HG02970 (cell line): ENCODE measurements around the gene CUBN.

Experiments
- ATAC-seq: cut with Tn5 transposase; IDR thresholded peaks from one replicate; pipeline ENCODE4 v1.9.1; 2021; ENCODE audit warnings: mild to moderate bottlenecking, moderate library complexity, moderate number of reproducible peaks; ENCODE audit not compliant: unreplicated experiment, low FRiP score

Gene CUBN

DNA sequence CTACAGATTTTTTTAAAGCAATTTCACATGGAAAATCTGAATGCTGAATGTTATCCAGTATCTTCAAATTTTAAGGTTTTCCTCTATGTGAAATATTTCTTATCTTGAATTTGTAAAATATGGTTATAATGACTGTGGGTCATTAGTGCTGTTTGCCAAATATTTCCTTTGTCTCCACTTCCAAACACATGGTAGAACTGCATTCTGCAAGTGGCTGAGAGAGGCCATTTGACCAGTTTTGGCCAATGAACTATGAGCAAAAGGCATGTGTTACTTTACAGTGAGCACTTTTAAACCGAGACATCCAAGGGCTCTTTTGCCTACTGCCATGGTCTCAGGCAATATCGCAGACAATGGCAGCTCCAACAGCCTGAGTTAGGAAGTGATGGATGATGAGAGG, 195.2 kb downstream of the CUBN start:
- ATAC-seq = no peak

DNA sequence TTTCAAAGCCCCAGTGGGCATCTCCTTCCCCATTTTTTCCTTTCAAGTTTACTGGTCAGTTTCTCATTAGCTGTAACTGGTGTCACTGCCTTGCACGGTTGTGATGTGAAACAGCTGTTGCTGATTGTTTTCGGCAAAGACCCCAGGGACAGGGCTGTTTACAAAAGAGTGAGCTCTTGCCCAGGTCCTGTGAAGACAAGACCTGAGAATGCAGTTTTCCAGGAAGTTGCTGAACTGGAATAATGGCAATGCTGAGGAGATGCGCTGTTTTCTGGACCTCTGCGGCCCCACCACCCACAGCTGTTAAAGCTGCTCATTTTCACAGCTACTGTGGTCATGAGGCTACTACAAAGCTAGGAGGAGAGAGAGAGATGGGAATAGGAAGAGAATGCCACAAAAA, 195.8 kb downstream of the CUBN start:
- ATAC-seq = no peak

GRCh38 chr10:16931930-16932329, 197.7 kb downstream of the CUBN start:
- ATAC-seq = no peak

GRCh38 chr10:16930540-16930939, 199.1 kb downstream of the CUBN start:
- no peak for ATAC-seq

DNA sequence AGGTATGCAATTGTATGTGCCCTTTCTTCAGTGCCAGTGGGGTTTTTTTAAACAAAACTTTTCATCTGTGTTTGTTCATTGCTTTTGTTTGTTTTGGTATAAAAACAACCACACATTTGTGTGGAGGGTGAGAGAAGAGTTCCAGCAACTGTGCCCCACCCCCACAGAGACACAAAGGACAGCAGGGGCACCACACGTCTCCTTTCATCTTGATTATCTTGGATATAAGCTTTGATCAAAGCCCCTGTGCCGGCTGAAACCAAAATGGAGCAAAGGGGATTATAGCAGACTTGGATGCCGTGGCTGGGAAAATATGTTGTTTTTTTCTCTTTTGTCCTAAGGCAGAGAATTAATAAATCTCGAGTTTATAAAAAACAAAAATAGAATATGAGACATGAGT, 200.5 kb downstream of the CUBN start:
- no peak for ATAC-seq

DNA sequence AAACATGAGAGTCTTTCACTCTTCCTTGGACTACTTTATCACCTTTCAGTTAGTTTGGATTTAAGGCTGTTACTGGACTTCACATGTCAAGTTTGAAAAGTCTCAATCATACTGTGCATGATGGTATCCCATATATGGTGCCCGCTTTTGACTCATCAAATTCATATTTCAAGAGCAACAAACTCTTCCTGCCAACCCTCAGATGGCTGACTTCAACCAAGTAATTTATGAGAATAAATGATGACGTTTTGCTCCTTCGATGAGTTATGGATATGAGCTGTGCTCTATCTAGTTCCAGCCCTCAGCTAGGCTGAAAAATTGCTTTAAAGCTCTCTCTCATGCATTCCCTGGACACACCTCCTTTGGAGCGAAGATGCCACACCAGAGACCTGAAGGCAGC, 202.1 kb downstream of the CUBN start:
- no peak for ATAC-seq

DNA sequence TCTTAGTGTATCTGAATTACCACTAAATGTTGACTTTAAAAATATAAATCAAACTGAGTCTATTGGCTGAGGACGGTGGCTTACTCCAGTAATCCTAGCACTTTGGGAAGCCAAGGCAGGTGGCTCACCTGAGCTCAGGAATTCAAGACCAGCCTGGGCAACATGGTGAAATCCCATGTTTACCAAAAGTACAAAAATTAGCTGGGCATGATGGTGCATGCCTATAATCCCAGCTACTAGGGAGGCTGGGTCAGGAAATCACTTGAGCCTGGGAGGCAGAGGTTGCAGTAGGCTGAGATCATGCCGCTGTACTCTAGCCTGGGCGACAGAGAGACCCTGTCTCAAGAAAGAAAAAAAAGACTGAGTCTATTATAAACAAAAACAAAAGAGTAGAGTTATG, 205.9 kb downstream of the CUBN start:
- ATAC-seq = no peak

- no peak for ATAC-seq
Observed at GRCh38 chr10:16923309-16923708, 206.3 kb downstream of the CUBN start.

DNA sequence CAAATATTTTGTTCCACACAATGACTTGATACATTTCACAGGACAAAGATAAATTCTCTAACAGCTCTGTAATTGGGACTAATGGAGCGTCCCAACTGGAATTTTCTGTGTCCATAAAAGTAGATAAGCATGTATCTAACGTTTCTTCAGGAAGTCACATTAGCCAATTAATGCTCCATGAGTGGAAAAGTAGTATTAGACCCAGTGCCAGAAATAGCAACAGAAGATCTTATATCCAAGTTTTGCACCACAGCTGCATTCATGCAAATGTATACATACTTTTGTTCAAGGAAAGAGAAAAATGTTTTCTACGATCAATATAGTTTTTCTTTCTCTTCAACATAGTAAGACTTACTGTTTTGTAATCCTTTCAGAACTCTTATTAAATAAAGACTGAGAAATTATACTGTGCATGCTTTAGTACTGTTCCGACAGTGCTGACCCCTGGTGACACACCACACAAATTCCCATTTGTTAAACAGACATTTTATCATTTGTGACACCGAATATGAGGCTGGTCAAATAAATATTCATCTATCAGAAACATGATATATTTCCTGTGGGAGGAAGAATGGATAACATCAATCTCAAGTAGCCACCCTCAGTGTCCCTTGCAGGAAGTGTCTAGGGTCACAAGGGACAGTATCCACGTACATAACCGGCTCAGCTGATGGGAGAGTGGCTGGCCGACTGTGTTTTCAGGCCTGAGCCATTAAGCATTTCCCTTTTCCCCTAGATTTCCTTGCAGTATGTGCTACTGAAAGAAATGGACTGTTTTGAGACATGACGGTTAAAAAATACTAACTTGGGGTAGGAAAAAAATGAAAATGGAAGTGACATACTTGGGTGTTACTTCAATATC, 210.3 kb downstream of the CUBN start:
- no peak for ATAC-seq

DNA sequence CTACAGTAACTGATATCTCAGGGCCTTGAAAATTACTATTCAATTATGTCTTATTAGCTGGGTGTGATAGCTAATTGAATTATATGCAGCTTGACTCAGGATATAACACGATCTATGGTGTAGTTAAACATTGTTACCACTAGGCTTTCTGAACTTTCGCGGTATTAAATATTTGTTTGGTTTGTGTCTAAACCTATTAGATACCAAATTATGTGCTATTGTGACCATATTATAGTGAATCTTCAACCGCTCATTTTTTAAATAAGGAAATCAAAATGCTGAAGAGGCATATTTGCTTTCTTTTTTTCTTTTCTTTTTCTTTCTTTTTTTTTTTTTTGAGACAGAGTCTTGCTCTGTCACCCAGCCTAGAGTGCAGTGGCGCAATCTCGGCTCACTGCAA, 213.1 kb downstream of the CUBN start:
- ATAC-seq = no peak

DNA sequence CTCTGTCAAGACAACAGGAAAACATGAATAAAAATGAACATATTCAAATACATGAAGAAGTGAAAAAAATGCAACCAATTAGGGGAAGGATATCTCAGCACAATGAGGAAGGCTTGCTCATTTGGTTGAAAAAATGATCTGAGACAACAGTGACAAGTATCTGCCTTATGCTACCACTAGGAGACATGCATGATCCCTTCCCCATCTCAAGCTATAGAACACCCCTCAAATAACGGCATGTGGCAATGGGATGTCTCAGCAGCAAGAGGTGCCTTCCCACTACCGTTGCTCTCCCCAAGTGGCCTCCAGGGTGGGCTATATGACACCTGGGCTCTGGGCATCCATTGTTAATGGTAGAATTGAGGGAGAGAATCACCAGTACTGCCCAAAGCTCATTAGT, 214.3 kb downstream of the CUBN start:
- ATAC-seq = no peak

DNA sequence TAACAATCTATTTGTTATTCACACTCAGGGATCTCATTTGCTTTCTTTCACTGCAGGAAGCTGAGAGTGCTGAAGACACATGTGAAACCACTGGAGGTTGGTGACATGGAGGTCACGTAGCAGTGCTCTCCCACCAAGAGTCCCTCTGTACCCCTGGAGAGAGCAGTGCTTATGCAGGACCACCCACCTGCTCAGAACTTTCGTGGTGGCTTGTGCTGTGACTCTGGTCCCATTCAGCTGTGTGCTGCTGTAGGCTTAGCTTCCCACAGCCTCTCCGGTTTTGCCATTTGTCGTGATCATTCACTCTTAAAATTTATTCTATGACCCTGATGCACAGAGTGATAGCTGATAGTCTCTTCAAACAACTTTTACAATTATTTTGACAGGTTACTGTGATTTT, 216.3 kb downstream of the CUBN start:
- no peak for ATAC-seq

- ATAC-seq = no peak
Observed at GRCh38 chr10:16910793-16911164, 218.8 kb downstream of the CUBN start.

DNA sequence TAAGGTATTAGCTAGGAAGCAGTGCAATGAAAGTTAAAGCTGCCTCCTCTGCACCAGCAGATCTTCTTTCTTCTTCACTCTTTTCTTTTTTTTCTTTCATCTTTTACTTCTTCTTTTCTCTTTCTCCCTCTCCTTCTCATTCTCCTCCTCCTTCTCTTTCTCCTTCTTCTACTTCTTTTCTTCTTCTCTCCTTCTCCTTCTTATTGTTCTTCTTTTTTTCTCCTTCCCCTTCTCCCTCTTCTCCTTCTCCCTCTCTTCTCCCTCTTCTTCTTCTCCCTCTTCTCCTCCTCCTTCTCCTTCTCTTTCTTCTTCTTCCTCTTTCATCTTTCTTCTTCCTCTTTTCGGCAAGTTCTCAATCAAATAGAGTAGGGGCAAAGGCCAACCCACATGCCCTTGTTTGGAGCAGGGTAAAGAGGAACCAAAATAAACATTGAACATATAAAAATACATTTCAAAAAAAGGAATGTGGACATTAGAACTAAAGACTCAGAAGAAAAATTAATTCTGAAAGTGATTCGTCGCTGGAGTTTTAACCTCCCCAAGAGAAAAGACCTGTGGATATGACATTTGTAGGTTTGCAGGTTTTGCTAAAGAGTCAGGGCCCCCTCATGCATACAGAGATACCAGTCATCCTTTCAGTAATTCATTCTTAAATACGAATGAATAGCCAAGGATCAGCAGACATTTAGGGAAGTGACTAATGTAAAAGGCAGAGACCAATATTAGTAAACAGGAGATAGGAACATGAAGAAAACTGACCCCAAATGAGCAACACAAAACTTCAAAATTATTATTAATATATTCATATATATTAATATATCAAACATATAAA, 219.4 kb downstream of the CUBN start:
- no peak for ATAC-seq

DNA sequence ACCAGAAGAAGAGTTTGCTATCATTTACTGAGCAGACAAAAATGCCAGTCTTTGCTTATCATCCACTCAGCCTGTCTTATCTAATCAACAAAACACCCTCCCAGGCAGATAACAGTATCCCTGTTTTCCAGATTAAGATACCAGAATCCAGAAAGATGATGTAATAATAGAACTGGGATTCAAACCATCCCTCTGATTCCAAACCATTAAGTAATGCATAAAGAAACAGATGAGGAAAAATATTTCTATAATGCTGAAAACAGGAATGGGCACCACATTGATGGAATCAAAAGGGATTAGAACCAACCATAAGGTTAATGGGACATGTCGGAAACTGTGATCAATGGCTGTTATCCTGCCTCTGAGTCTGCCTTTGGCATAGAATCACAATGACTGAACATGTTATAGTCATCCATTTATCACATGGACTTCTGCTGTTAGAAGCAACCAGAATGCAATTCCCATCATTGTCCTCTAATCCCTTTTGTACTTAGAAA, 220.3 kb downstream of the CUBN start:
- ATAC-seq = no peak

- ATAC-seq = no peak
Observed at GRCh38 chr10:16907687-16908086, 221.9 kb downstream of the CUBN start.

DNA sequence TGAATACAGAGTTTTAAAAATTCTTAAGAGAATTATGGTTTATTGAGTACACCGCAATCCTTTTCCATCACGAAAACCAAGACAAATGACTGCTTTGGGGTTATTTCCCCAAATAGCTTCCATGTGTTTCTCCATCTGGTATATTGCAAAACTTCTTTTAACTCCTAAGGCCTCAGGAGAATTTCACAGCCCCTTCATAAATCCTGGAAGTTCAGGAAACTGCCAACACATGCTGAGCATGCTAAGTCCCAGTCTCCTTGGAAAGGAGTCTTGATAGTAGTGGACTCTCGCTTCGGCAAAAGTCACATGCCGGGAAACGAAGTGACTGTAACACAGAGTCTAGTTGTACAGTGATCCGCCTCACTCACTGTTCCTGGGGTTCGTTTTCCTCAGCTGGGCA, 224.3 kb downstream of the CUBN start:
- no peak for ATAC-seq

- ATAC-seq = no peak
Observed at GRCh38 chr10:16904639-16905061, 225.0 kb downstream of the CUBN start.

DNA sequence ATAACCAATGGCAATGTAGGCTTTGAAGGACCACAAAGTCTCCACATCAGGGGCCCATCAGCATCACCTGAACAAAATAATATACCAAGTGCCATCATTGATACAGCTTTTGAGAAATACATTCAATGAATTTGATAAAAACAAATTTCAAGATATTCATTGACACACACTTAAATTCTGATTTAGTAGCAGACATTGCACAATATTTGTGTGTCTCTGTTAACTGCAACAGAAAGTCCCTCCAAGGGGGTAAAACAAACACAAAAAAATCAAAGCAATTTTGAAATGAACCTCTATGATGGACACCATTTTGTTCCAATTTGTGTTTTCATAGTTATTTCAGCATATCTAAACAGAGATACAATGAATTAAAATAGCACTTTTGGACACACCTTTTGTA, 225.6 kb downstream of the CUBN start:
- no peak for ATAC-seq

- ATAC-seq = no peak
Observed at GRCh38 chr10:16902606-16903005, 227.0 kb downstream of the CUBN start.

DNA sequence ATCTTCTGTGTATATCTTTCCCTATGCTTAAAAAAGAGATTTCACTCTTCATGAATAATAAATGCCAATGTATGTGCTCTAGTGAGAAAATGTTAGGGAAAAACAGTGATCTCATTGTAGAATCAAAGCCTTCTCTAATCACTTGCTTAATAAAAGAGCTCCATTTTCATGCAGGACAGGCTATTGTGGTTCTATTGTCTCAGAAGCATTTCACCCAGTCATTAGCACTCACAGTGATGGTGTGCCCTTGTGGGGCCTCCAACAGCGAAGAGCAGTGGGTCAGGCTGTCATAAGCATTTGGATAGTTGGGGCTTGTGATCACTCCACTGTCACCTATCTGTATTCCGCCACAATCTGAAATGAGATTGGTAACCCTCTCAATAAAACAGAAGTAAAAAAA, 228.5 kb downstream of the CUBN start:
- ATAC-seq = no peak

DNA sequence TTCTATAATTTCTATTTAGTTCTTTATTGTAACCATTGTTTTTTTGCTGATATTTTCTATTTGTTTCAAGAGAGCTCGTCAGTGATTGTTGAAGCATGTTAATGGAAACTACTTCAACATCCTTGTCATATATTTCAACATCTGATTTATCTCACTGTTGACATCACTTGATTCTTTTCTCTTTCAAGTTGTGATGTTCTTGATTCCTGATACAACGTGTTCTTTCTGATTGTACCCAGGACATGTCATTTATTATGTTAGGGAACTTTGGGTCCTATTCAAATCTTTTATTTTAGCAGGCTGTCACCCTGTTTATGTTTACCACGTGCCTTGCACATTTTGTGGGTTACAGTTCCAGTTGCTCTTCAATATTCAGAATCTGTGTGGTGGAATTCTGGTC, 232.6 kb downstream of the CUBN start:
- ATAC-seq = no peak
